Activated CD4-positive, alpha-beta T cell treated with anti-CD3 and anti-CD28 coated beads for 48 hours (primary cell): ENCODE data around the gene GOLGA2.

Source experiments
- DNase-seq: peaks from one replicate; pipeline ENCODE4 v3.0.0-alpha.2; 2020

GOLGA2 gene

GRCh38 chr9:128257086-128257825 lies 18.6 kb downstream of the GOLGA2 start:
- no peak for DNase-seq

- DNase-seq: peak; percentile 68
These were observed 20.7 kb downstream of the GOLGA2 start for GRCh38 chr9:128254855-128255759.

GRCh38 chr9:128254362-128254761 lies 21.4 kb downstream of the GOLGA2 start:
- DNase-seq: no peak

GRCh38 chr9:128253991-128254346 lies 21.8 kb downstream of the GOLGA2 start:
- DNase-seq: no peak

- DNase-seq: no peak
These were observed 22.4 kb downstream of the GOLGA2 start for GRCh38 chr9:128253140-128253990.

GRCh38 chr9:128252317-128253139 lies 23.3 kb downstream of the GOLGA2 start:
- no peak for DNase-seq

- no peak for DNase-seq
These were observed 24.1 kb downstream of the GOLGA2 start for GRCh38 chr9:128251732-128252100.

- peak; percentile 26 for DNase-seq
These were observed 24.7 kb downstream of the GOLGA2 start for GRCh38 chr9:128250839-128251731.

GRCh38 chr9:128249908-128250838 lies 25.6 kb downstream of the GOLGA2 start:
- peak; percentile 99 for DNase-seq

- no peak for DNase-seq
These were observed 26.3 kb downstream of the GOLGA2 start for GRCh38 chr9:128249558-128249907.

GRCh38 chr9:128247226-128247803 lies 28.5 kb downstream of the GOLGA2 start:
- no peak for DNase-seq

- DNase-seq: no peak
These were observed 29.3 kb downstream of the GOLGA2 start for GRCh38 chr9:128246471-128246870.

- DNase-seq: no peak
These were observed 30.2 kb downstream of the GOLGA2 start for GRCh38 chr9:128245421-128246151.

- DNase-seq: no peak
These were observed 31.0 kb downstream of the GOLGA2 start for GRCh38 chr9:128244837-128245231.

GRCh38 chr9:128244091-128244836 lies 31.5 kb downstream of the GOLGA2 start:
- DNase-seq: no peak

GRCh38 chr9:128243215-128244018 lies 32.4 kb downstream of the GOLGA2 start:
- DNase-seq: no peak

- no peak for DNase-seq
These were observed 33.0 kb downstream of the GOLGA2 start for GRCh38 chr9:128242828-128243214.
